C4-2B (cell line): ENCODE results near the gene STYX.

Experiments
- H3K27ac ChIP-seq: fragments of 450-650 bp; 2 replicates; pipeline ENCODE4 v1.5.1; 2017
- ZFX ChIP-seq: fragments of 450-650 bp; IDR thresholded peaks from 2 replicates; pipeline ENCODE4 v1.6.1; 2017
- TF ChIP-seq, protein P1 (sequence below): fragments of 450-650 bp; conservative IDR thresholded peaks from 2 replicates; pipeline ENCODE4 v1.5.1; 2017; ENCODE audit warnings: mild to moderate bottlenecking

STYX gene

GRCh38 chr14:52729585-52729924 is 411 bp upstream of the STYX start:
- no peak for TF ChIP-seq ZFX
- TF ChIP-seq, protein P1, sequence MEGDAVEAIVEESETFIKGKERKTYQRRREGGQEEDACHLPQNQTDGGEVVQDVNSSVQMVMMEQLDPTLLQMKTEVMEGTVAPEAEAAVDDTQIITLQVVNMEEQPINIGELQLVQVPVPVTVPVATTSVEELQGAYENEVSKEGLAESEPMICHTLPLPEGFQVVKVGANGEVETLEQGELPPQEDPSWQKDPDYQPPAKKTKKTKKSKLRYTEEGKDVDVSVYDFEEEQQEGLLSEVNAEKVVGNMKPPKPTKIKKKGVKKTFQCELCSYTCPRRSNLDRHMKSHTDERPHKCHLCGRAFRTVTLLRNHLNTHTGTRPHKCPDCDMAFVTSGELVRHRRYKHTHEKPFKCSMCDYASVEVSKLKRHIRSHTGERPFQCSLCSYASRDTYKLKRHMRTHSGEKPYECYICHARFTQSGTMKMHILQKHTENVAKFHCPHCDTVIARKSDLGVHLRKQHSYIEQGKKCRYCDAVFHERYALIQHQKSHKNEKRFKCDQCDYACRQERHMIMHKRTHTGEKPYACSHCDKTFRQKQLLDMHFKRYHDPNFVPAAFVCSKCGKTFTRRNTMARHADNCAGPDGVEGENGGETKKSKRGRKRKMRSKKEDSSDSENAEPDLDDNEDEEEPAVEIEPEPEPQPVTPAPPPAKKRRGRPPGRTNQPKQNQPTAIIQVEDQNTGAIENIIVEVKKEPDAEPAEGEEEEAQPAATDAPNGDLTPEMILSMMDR, result no peak
- no peak overlapping the region; the same call in 1 of the 2 replicates for H3K27ac ChIP-seq

DNA sequence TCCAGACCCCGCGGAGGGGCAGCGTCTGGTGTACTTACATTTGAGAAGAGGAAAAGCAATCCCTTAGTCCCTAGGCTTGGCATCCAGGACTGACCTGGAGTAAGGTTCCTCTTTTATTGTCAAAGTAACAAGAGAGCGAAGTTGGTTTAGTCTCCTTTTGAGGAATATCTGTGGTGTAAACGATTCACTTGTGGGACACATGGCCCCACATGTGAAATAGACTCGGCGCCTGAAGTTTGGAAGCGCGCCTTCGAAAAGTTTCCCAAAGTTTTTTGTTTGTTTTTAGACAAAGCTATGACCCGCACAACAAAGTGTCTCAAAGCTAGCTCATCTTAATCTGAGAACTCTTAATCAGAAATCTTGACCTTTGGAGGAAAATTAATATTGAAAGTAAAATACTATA is 744 bp downstream of the STYX start:
- peak overlapping the region; percentile 90 for H3K27ac ChIP-seq
- no peak; the same call in 1 of the 2 replicates for TF ChIP-seq ZFX
- TF ChIP-seq, protein P1, result no peak

GRCh38 chr14:52733824-52734223 is 3.9 kb downstream of the STYX start:
- H3K27ac ChIP-seq, result no peak overlapping the region
- TF ChIP-seq ZFX, result no peak
- TF ChIP-seq, protein P1, result no peak

- H3K27ac ChIP-seq, result no peak overlapping the region
- no peak for TF ChIP-seq ZFX
- TF ChIP-seq, protein P1, result no peak
Observed at GRCh38 chr14:52735921-52736489, 6.0 kb downstream of the STYX start.

DNA sequence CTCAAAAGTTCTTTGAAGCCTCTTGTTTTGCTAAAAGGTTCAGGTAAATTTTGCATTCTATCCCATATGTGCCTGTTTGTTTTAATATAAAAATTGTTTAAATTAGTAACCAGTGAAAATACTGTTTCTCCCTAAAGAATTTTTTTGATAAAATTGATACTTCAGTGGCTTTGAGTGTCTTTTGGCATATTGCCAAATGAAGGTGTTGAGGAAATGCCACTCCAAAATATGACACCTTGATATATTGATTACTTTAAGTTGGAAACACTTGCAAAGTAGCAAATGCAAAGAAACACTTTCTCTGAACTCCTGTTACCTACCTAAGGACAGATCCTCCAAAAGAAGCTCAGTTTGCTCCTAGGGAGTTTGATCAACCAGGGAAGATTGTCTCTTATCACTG is 8.4 kb downstream of the STYX start:
- H3K27ac ChIP-seq, result no peak overlapping the region
- TF ChIP-seq ZFX, result no peak
- TF ChIP-seq, protein P1, result no peak

DNA sequence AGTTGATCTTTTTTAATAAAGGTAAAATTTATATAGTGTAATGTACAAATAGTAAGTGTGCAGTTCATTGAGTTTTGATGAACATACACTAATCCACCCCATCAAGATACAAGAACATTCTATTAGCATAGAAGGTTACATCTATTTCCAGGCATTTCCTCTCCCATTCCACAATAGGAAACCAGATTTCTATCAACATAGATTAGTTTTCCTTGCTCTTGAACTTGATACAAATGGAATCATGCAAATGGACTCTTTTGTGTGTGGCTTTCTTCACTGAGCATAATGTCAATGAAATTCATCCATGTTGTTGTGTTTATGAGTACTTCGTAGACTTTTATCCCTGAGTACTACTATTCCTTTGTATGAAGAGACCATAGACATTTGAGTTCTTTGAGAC is 10.8 kb downstream of the STYX start:
- TF ChIP-seq, protein P1, result no peak
- TF ChIP-seq ZFX, result no peak
- H3K27ac ChIP-seq, result no peak overlapping the region

DNA sequence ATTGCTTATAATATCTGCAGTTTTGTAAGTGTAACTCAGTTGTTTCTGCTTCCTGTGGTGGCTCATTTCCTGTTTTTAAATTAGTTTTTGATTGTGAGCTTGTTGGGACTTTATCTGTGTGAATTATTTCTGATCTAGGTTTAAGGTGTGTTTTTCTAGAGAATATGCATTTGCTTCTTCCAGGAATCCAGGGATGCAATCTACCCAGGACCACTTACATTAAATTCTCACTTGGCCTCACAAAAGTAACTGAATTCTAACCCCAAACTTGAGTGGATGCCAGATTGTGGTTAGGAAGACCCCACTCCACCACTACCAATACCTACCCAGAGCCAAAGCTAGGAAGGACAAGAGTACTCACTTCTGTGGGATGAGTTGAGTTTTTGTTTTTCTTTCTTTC is 11.9 kb downstream of the STYX start:
- no peak overlapping the region for H3K27ac ChIP-seq
- TF ChIP-seq, protein P1, result no peak
- no peak for TF ChIP-seq ZFX
